Measurements from ENCODE around the gene MT4. TPM values are rescaled to one million over a fixed set of nuclear protein-coding genes. Genes with fewer than 3 reads are reported as not detected.

MT4 gene
- total and polyA plus RNA-seq, 12 donors = not detected

- TF ChIP-seq CTCF (IDR thresholded peaks at IDR 0.05) = no peak
- TF ChIP-seq POLR2A (IDR thresholded peaks at IDR 0.05) = peak in 1 of 2 donors; percentile 55
- Histone ChIP-seq H3K9me3 (replicated peaks in 1 of 3) (no peaks in the 10 kb centered on the region), H3K4me1 (replicated peaks in 1 of 2) (peaks cover 0 to 23% of the 10 kb centered on the region in 2 donors), H3K36me3 (replicated peaks in 1 of 2) (no peaks in the 10 kb centered on the region), H3K27me3 (no peaks in the 10 kb centered on the region), H3K4me3 (peak overlapping the region in 2 of 4 donors; percentile 26 to 41), H3K27ac (peak overlapping the region in 4 of 5 donors; percentile 17 to 57 (median 36))
- intact Hi-C loops (cut with DNase I) = no loop called here
- peak; percentile 61 to 86 (median 80) for DNase-seq
- WGBS, 4 donors = 15 to 33% (median 26%) methylated on average over 8 to 41 of the region's 41 CpGs
These were observed 52.6 kb downstream of the MT4 start for GRCh38 chr16:56617212-56618085.

GRCh38 chr16:56618138-56618537 is 53.3 kb downstream of the MT4 start:
- Histone ChIP-seq H3K36me3 (replicated peaks in 1 of 2) (no peaks in the 10 kb centered on the region), H3K9me3 (replicated peaks in 1 of 3) (no peaks in the 10 kb centered on the region), H3K27me3 (no peaks in the 10 kb centered on the region), H3K4me3 (no peak overlapping the region), H3K27ac (no peak overlapping the region), H3K4me1 (replicated peaks in 1 of 2) (peaks cover 0 to 23% of the 10 kb centered on the region in 2 donors)
- no peak for DNase-seq
- intact Hi-C loops (cut with DNase I) = no loop called here
- 73 to 78% (median 75%) methylated on average over 5 to 6 of the region's 6 CpGs for WGBS, 4 donors
- TF ChIP-seq CTCF (IDR thresholded peaks at IDR 0.05) (no peak), POLR2A (IDR thresholded peaks at IDR 0.05) (no peak)

Other genes starting within 250 kb of the MT4 start
- 100 to 1,000 TPM; 165 to 346 (median 226) TPM for gene AMFR, start 139.5 kb upstream of the MT4 start, total RNA-seq
- 100 to 1,000 TPM in 1 of 3 donors, 10 to 100 TPM in 2; 40.3 to 117 (median 72.2) TPM for gene AMFR, start 139.5 kb upstream of the MT4 start, polyA plus RNA-seq
- 100 to 1,000 TPM in 5 of 9 donors, 10 to 100 TPM in 4; 20.1 to 113 (median 107) TPM for gene NUDT21, start 113.7 kb upstream of the MT4 start, total RNA-seq
- 10 to 100 TPM; 20.9 to 81.3 (median 32.4) TPM for gene NUDT21, start 113.7 kb upstream of the MT4 start, polyA plus RNA-seq
- 100 to 1,000 TPM in 3 of 9 donors, 10 to 100 TPM in 6; 28.1 to 183 (median 54.9) TPM for gene OGFOD1, start 113.5 kb upstream of the MT4 start, total RNA-seq
- gene OGFOD1, start 113.5 kb upstream of the MT4 start, polyA plus RNA-seq = 100 to 1,000 TPM in 1 of 3 donors, 10 to 100 TPM in 1, 1 to 10 TPM in 1; 9.2 to 132 (median 11.5) TPM
- 100 to 1,000 TPM; 115 to 329 (median 167) TPM for gene BBS2, start 45.0 kb upstream of the MT4 start, total RNA-seq
- gene BBS2, start 45.0 kb upstream of the MT4 start, polyA plus RNA-seq = 100 to 1,000 TPM; 156 to 357 (median 324) TPM
- 100 to 1,000 TPM in 2 of 9 donors, 10 to 100 TPM in 6, 1 to 10 TPM in 1; 5.5 to 138 (median 40.6) TPM for gene MT3, start 24.5 kb downstream of the MT4 start, total RNA-seq
- 100 to 1,000 TPM in 2 of 3 donors, 10 to 100 TPM in 1; 54.2 to 354 (median 169) TPM for gene MT3, start 24.5 kb downstream of the MT4 start, polyA plus RNA-seq
- gene MT2A, start 43.5 kb downstream of the MT4 start, total RNA-seq = 1,000 to 10,000 TPM in 3 of 9 donors, 100 to 1,000 TPM in 5, 10 to 100 TPM in 1; 43.8 to 6,828 (median 396) TPM
- gene MT2A, start 43.5 kb downstream of the MT4 start, polyA plus RNA-seq = 1,000 to 10,000 TPM in 1 of 3 donors, 100 to 1,000 TPM in 2; 442 to 2,904 (median 888) TPM
- gene MT1E, start 60.7 kb downstream of the MT4 start, total RNA-seq = 1,000 to 10,000 TPM in 1 of 9 donors, 100 to 1,000 TPM in 8; 105 to 1,395 (median 311) TPM
- 1,000 to 10,000 TPM in 1 of 3 donors, 100 to 1,000 TPM in 2; 452 to 1,382 (median 541) TPM for gene MT1E, start 60.7 kb downstream of the MT4 start, polyA plus RNA-seq
- gene MT1M, start 67.6 kb downstream of the MT4 start, total RNA-seq = 10 to 100 TPM in 4 of 9 donors, 1 to 10 TPM in 4, under 1 TPM in 1; 0.44 to 14.4 (median 10.0) TPM
- gene MT1M, start 67.6 kb downstream of the MT4 start, polyA plus RNA-seq = 10 to 100 TPM in 1 of 3 donors, 1 to 10 TPM in 2; 6.0 to 50.3 (median 8.0) TPM
- gene MT1A, start 73.6 kb downstream of the MT4 start, total RNA-seq = 100 to 1,000 TPM in 1 of 9 donors, 10 to 100 TPM in 4, 1 to 10 TPM in 3, not detected in 1; 6.9 to 107 (median 15.9) TPM
- 100 to 1,000 TPM in 2 of 3 donors, 10 to 100 TPM in 1; 16.5 to 273 (median 100) TPM for gene MT1A, start 73.6 kb downstream of the MT4 start, polyA plus RNA-seq
- gene MT1B, start 86.8 kb downstream of the MT4 start, total RNA-seq = not detected
- gene MT1B, start 86.8 kb downstream of the MT4 start, polyA plus RNA-seq = not detected
- gene MT1F, start 92.9 kb downstream of the MT4 start, total RNA-seq = 100 to 1,000 TPM in 1 of 9 donors, 10 to 100 TPM in 8; 10.8 to 204 (median 37.4) TPM
- gene MT1F, start 92.9 kb downstream of the MT4 start, polyA plus RNA-seq = 100 to 1,000 TPM in 1 of 3 donors, 10 to 100 TPM in 2; 46.1 to 107 (median 73.6) TPM
- 100 to 1,000 TPM in 1 of 9 donors, 10 to 100 TPM in 4, 1 to 10 TPM in 3, not detected in 1; 3.7 to 146 (median 11.5) TPM for gene MT1G, start 103.0 kb downstream of the MT4 start, total RNA-seq
- gene MT1G, start 103.0 kb downstream of the MT4 start, polyA plus RNA-seq = 10 to 100 TPM; 26.1 to 87.2 (median 26.4) TPM
- gene MT1H, start 104.7 kb downstream of the MT4 start, total RNA-seq = under 1 TPM in 1 of 9 donors, not detected in 8; 0.54 TPM
- gene MT1H, start 104.7 kb downstream of the MT4 start, polyA plus RNA-seq = under 1 TPM in 1 of 3 donors, not detected in 2; 0.98 TPM
- gene MT1X, start 117.4 kb downstream of the MT4 start, total RNA-seq = 100 to 1,000 TPM in 4 of 9 donors, 10 to 100 TPM in 5; 29.4 to 373 (median 90.4) TPM
- gene MT1X, start 117.4 kb downstream of the MT4 start, polyA plus RNA-seq = 100 to 1,000 TPM in 2 of 3 donors, 10 to 100 TPM in 1; 65.3 to 438 (median 108) TPM
- 10 to 100 TPM; 29.3 to 71.1 (median 39.7) TPM for gene NUP93, start 165.1 kb downstream of the MT4 start, total RNA-seq
- 10 to 100 TPM; 35.8 to 65.1 (median 52.7) TPM for gene NUP93, start 165.1 kb downstream of the MT4 start, polyA plus RNA-seq